ENCODE measurements around the gene ARHGEF2. TPM values are rescaled to one million over a fixed set of nuclear protein-coding genes. Genes with fewer than 3 reads are reported as not detected.
A peak's percentile ranks its signal among the peaks of the same experiment; 100 is the strongest.

The ARHGEF2 gene
- total and polyA plus RNA-seq, 2 of the 13 experiments (the other 11 are each of a cell fraction or from before 2014, with no cell fraction given): 16.1 to 32.1 TPM

GRCh38 chr1:155938220-155938627 is 40.1 kb downstream of the ARHGEF2 start:
- in situ Hi-C loops (cut with HindIII; ENCODE audit: extremely low pct_ligation_motif_present, low pct_unique_long_range_greater_than_20kb): loop anchor here (10.0 kb wide), 1 partner anchor 47 kb away; no protein-coding TSS in a partner anchor
- POLR2A ChIA-PET: interaction anchor here (1.0 to 2.2 kb wide), 7 partner anchors 29 to 192 kb away, joined by 3 to 22 read pairs (median 5); partner anchors contain the start of gene ARHGEF2
- peak; percentile 11; the same call in 1 of the 3 replicates for ATAC-seq
- WGBS (ENCODE audit: low lambda C conversion rate): 0% methylated on average over 1 of the region's 1 CpG
- CTCF ChIA-PET (ENCODE audit: low intra/inter-chr PET ratio, low total read pairs): interaction anchor here (1.4 to 1.8 kb wide), 3 partner anchors 45 to 128 kb away, joined by 4 to 32 read pairs (median 8); no protein-coding TSS in a partner anchor
- no peak overlapping the region for H3K4me3 ChIP-seq (replicated peaks in 1 of 3; ENCODE audit: insufficient read depth in 1 of 3, low read depth in 2 of 3, low read length in 3 of 3)
- intact Hi-C loops (cut with micrococcal nuclease; ENCODE audit: unreplicated experiment): loop anchor here (1.0 kb wide), 2 partner anchors 51 to 128 kb away; no protein-coding TSS in a partner anchor
- no peak overlapping the region for H2AFZ ChIP-seq (ENCODE audit: low read length)
- H3K9me3 ChIP-seq (ENCODE audit: low read length): no peaks in the 10 kb centered on the region
- no peaks in the 10 kb centered on the region; a peak in 1 of 5 replicates for H3K27me3 ChIP-seq (ENCODE audit: control insufficient read depth in 1 of 2, insufficient read depth in 2 of 2, low read length in 2 of 2)
- H4K20me1 ChIP-seq (ENCODE audit: insufficient read depth, low read length): no peaks in the 10 kb centered on the region
- no peak overlapping the region for H3K4me2 ChIP-seq (ENCODE audit: low read depth, low read length)
- no peaks in the 10 kb centered on the region for H3K36me3 ChIP-seq (replicated peaks in 1 of 2; ENCODE audit: control insufficient read depth in 1 of 2, insufficient read depth in 2 of 2, low read length in 2 of 2)
- peak; percentile 97 for FAIRE-seq
- no TSS peak for BruUV-seq (replicated peaks)
- H3K79me2 ChIP-seq (ENCODE audit: insufficient read depth, low read length): peaks cover 10% of the 10 kb centered on the region
- peak; percentile 77 for DNase-seq (ENCODE audit: low spot score)
- H3K4me1 ChIP-seq (ENCODE audit: insufficient read depth, low read length): peaks cover 58% of the 10 kb centered on the region
- H3K9ac ChIP-seq (ENCODE audit: insufficient read depth, low read depth, low read length): no peak overlapping the region
- no peak overlapping the region for H3K27ac ChIP-seq (ENCODE audit: extremely low read length, insufficient read depth, low read length)
- no peak for TF ChIP-seq U2AF2 (IDR thresholded peaks at IDR 0.05; ENCODE audit: low read depth, low read length)
- 0 out of 2 replicates have a peak, but pooled peaks have one; percentile 23 for TF ChIP-seq RARA (CRISPR knock-in tag; IDR thresholded peaks at IDR 0.05)
- TF ChIP-seq AKNA (CRISPR knock-in tag; IDR thresholded peaks at IDR 0.05; ENCODE audit: borderline replicate concordance): no peak
- no peak for TF ChIP-seq ATF6 (CRISPR knock-in tag; conservative IDR thresholded peaks at IDR 0.05)
- TF ChIP-seq THAP11 (CRISPR knock-in tag; IDR thresholded peaks at IDR 0.05): peak; percentile 54
- TF ChIP-seq ZNF704 (CRISPR knock-in tag; IDR thresholded peaks at IDR 0.05; ENCODE audit: borderline replicate concordance): no peak
- TF ChIP-seq MAX (IDR thresholded peaks at IDR 0.05): no peak; the same call in 1 of the 2 replicates
- no peak for TF ChIP-seq MXI1 (IDR thresholded peaks at IDR 0.05; ENCODE audit: borderline replicate concordance, low read depth, low read length)
- TF ChIP-seq ZNF224 (CRISPR knock-in tag; IDR thresholded peaks at IDR 0.05): no peak
- no peak for TF ChIP-seq ZNF24 (IDR thresholded peaks at IDR 0.05)
- TF ChIP-seq KLF11 (CRISPR knock-in tag; IDR thresholded peaks at IDR 0.05): 0 out of 2 replicates have a peak, but pooled peaks have one; percentile 43
- TF ChIP-seq PPARG (CRISPR knock-in tag; conservative IDR thresholded peaks at IDR 0.05): 0 out of 2 replicates have a peak, but pooled peaks have one; percentile 56
- TF ChIP-seq CENPT (CRISPR knock-in tag; IDR thresholded peaks at IDR 0.05; ENCODE audit: low read depth): no peak
- TF ChIP-seq CREBL2 (CRISPR knock-in tag; IDR thresholded peaks at IDR 0.05; ENCODE audit: borderline replicate concordance): no peak
- TF ChIP-seq GATAD2A (CRISPR knock-in tag; IDR thresholded peaks at IDR 0.05): 0 out of 2 replicates have a peak, but pooled peaks have one; percentile 21
- TF ChIP-seq ZNF563 (CRISPR knock-in tag; IDR thresholded peaks at IDR 0.05): peak; percentile 73; the same call in 1 of the 2 replicates
- TF ChIP-seq ZNF614 (CRISPR knock-in tag; IDR thresholded peaks at IDR 0.05; ENCODE audit: borderline replicate concordance): peak; percentile 75; the same call in 1 of the 2 replicates

All from HepG2 (cell line).